ENCODE results near the gene TPK1. TPM values are rescaled to one million over a fixed set of nuclear protein-coding genes. Genes with fewer than 3 reads are reported as not detected.

Gene TPK1
- total RNA-seq, 1 donor from 2014 or later: 3.5 TPM

GRCh38 chr7:144487901-144488300, 348.0 kb downstream of the TPK1 start:
- no peak for DNase-seq (ENCODE audit: low spot score)
- no peaks in the 10 kb centered on the region for H3K36me3 Mint-ChIP-seq (ENCODE audit: low read depth)
- H3K9me3 Mint-ChIP-seq (ENCODE audit: low read depth): peaks cover 7% of the 10 kb centered on the region
- peaks cover 3% of the 10 kb centered on the region for H3K27me3 Mint-ChIP-seq (ENCODE audit: low read depth)
- no peak overlapping the region for H3K4me3 Mint-ChIP-seq (ENCODE audit: unreplicated experiment)
- no peak overlapping the region for H3K27ac Mint-ChIP-seq (ENCODE audit: unreplicated experiment)
- TF ChIP-seq, protein P1, sequence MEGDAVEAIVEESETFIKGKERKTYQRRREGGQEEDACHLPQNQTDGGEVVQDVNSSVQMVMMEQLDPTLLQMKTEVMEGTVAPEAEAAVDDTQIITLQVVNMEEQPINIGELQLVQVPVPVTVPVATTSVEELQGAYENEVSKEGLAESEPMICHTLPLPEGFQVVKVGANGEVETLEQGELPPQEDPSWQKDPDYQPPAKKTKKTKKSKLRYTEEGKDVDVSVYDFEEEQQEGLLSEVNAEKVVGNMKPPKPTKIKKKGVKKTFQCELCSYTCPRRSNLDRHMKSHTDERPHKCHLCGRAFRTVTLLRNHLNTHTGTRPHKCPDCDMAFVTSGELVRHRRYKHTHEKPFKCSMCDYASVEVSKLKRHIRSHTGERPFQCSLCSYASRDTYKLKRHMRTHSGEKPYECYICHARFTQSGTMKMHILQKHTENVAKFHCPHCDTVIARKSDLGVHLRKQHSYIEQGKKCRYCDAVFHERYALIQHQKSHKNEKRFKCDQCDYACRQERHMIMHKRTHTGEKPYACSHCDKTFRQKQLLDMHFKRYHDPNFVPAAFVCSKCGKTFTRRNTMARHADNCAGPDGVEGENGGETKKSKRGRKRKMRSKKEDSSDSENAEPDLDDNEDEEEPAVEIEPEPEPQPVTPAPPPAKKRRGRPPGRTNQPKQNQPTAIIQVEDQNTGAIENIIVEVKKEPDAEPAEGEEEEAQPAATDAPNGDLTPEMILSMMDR (IDR thresholded peaks at IDR 0.05): no peak
- no peaks in the 10 kb centered on the region for H3K4me1 Mint-ChIP-seq (ENCODE audit: low read depth)

GRCh38 chr7:144484445-144484844, 351.4 kb downstream of the TPK1 start:
- no peaks in the 10 kb centered on the region for H3K4me1 Mint-ChIP-seq (ENCODE audit: low read depth)
- no peaks in the 10 kb centered on the region for H3K36me3 Mint-ChIP-seq (ENCODE audit: low read depth)
- peaks cover 6% of the 10 kb centered on the region for H3K27me3 Mint-ChIP-seq (ENCODE audit: low read depth)
- TF ChIP-seq, protein P1 (IDR thresholded peaks at IDR 0.05): no peak
- H3K27ac Mint-ChIP-seq (ENCODE audit: unreplicated experiment): no peak overlapping the region
- H3K9me3 Mint-ChIP-seq (ENCODE audit: low read depth): peaks cover 7% of the 10 kb centered on the region
- DNase-seq (ENCODE audit: low spot score): no peak
- no peak overlapping the region for H3K4me3 Mint-ChIP-seq (ENCODE audit: unreplicated experiment)

- no peak overlapping the region for H3K27ac Mint-ChIP-seq (ENCODE audit: unreplicated experiment)
- peaks cover 6% of the 10 kb centered on the region for H3K27me3 Mint-ChIP-seq (ENCODE audit: low read depth)
- no peaks in the 10 kb centered on the region for H3K36me3 Mint-ChIP-seq (ENCODE audit: low read depth)
- H3K9me3 Mint-ChIP-seq (ENCODE audit: low read depth): peaks cover 7% of the 10 kb centered on the region
- no peak for DNase-seq (ENCODE audit: low spot score)
- no peak overlapping the region for H3K4me3 Mint-ChIP-seq (ENCODE audit: unreplicated experiment)
- no peaks in the 10 kb centered on the region for H3K4me1 Mint-ChIP-seq (ENCODE audit: low read depth)
- TF ChIP-seq, protein P1 (IDR thresholded peaks at IDR 0.05): no peak
These were observed 352.7 kb downstream of the TPK1 start for GRCh38 chr7:144483189-144483588.

- no peak overlapping the region for H3K4me3 Mint-ChIP-seq (ENCODE audit: unreplicated experiment)
These were observed 354.0 kb downstream of the TPK1 start for GRCh38 chr7:144481833-144482232.

DNA sequence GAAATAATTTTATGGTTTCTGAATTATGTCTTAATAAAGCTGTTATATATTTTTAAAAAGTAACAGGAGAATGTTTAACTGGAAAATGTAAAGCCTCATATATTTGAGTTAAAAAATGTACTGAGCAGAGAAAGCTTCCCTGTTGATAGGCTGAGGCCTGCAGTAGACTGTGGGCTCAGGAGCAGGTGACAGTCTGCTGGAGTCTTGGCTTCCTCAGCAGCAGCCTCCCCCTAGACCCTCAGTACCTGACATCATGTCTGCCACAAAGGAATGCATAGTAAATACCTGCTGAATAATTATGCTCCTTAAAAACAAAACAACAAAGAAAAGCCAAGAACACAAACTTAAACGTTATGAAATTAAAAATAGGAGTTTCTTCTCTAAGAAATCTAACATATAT, 358.5 kb downstream of the TPK1 start:
- Mint-ChIP-seq H3K4me1 (ENCODE audit: low read depth) (no peaks in the 10 kb centered on the region), H3K36me3 (ENCODE audit: low read depth) (no peaks in the 10 kb centered on the region), H3K27me3 (ENCODE audit: low read depth) (peaks cover 6% of the 10 kb centered on the region), H3K9me3 (ENCODE audit: low read depth) (no peaks in the 10 kb centered on the region), H3K27ac (ENCODE audit: unreplicated experiment) (no peak overlapping the region), H3K4me3 (ENCODE audit: unreplicated experiment) (no peak overlapping the region)
- no peak for DNase-seq (ENCODE audit: low spot score)
- TF ChIP-seq, protein P1 (IDR thresholded peaks at IDR 0.05): no peak

More at GRCh38 chr7:144481833-144482232, 354.0 kb downstream of the TPK1 start:
- TF ChIP-seq, protein P1 (IDR thresholded peaks at IDR 0.05): no peak
- Mint-ChIP-seq H3K4me1 (ENCODE audit: low read depth) (no peaks in the 10 kb centered on the region), H3K36me3 (ENCODE audit: low read depth) (no peaks in the 10 kb centered on the region), H3K9me3 (ENCODE audit: low read depth) (peaks cover 7% of the 10 kb centered on the region), H3K27me3 (ENCODE audit: low read depth) (peaks cover 3% of the 10 kb centered on the region), H3K27ac (ENCODE audit: unreplicated experiment) (no peak overlapping the region)
- DNase-seq (ENCODE audit: low spot score): no peak

Data from chondrocyte (in vitro differentiated cells).